Endodermal cell (in vitro differentiated cells): ENCODE results near the gene TKFC. TPM values are rescaled to one million over a fixed set of nuclear protein-coding genes. Genes with fewer than 3 reads are reported as not detected.

Source experiments
- DNase-seq: peaks from one replicate; pipeline ENCODE4 v3.0.0-alpha.2; 2017
- H3K27ac ChIP-seq: 2 replicates; pipeline ENCODE4 v1.5.1; 2013; ENCODE audit warnings: mild to moderate bottlenecking, low read depth, low read length, moderate library complexity
- H3K27me3 ChIP-seq: 2 replicates; pipeline ENCODE4 v1.6.1; 2013; ENCODE audit warnings: mild to moderate bottlenecking, low read length, moderate library complexity; ENCODE audit not compliant: insufficient read depth, control insufficient read depth, poor library complexity, severe bottlenecking
- H3K36me3 ChIP-seq: 2 replicates; pipeline ENCODE4 v1.7.0; 2013; ENCODE audit warnings: mild to moderate bottlenecking, low read length, moderate library complexity; ENCODE audit not compliant: control insufficient read depth, insufficient read depth
- H3K4me1 ChIP-seq: one replicate; pipeline ENCODE4 v1.7.0; 2013; ENCODE audit warnings: low read length; ENCODE audit not compliant: control insufficient read depth, insufficient read depth
- H3K4me3 ChIP-seq: 2 replicates; pipeline ENCODE4 v1.5.1; 2013; ENCODE audit warnings: mild to moderate bottlenecking, low read length, moderate library complexity
- H3K9ac ChIP-seq: 2 replicates; pipeline ENCODE4 v1.6.1; 2013; ENCODE audit warnings: mild to moderate bottlenecking, low read length, moderate library complexity; ENCODE audit not compliant: poor library complexity, severe bottlenecking; ENCODE audit errors: extremely low read depth
- H3K9me3 ChIP-seq: 2 replicates; pipeline ENCODE4 v1.6.1; 2013; ENCODE audit warnings: mild to moderate bottlenecking, low read length, moderate library complexity; ENCODE audit not compliant: control insufficient read depth
- H3K27ac Mint-ChIP-seq: 2 replicates; pipeline ENCODE4 v1.8.0; 2020; ENCODE audit warnings: mixed read lengths
- H3K27me3 Mint-ChIP-seq: 2 replicates; pipeline ENCODE4 v1.8.0; 2021; ENCODE audit warnings: mild to moderate bottlenecking, mixed read lengths; ENCODE audit not compliant: insufficient read depth
- H3K36me3 Mint-ChIP-seq: 2 replicates; pipeline ENCODE4 v1.8.0; 2020; ENCODE audit warnings: low read depth, mixed read lengths
- H3K4me1 Mint-ChIP-seq: 2 replicates; pipeline ENCODE4 v1.8.0; 2020; ENCODE audit warnings: mixed read lengths
- H3K4me3 Mint-ChIP-seq: 2 replicates; pipeline ENCODE4 v1.8.0; 2020; ENCODE audit warnings: mild to moderate bottlenecking, moderate library complexity, mixed read lengths
- H3K9me3 Mint-ChIP-seq: 2 replicates; pipeline ENCODE4 v1.8.0; 2020; ENCODE audit warnings: mild to moderate bottlenecking, mixed read lengths
- WGBS, 2 experiments: methylation state at CpG; one replicate each; pipeline versions ENCODE4 v1.1.5 to v1.1.7; 2013; ENCODE audit warnings: missing lambda C conversion rate in 2 of 2, mixed read lengths in 1 of 2; ENCODE audit not compliant: insufficient coverage in 1 of 2, insufficient read length in 1 of 2; 5-methylcytosine and 5-hydroxymethylcytosine counted together
- total RNA-seq, 2 donors: library from RNA; stranded (reverse); fragmentation: NEBNext Ultra II Directional in 1 of 2; extraction: Animal tissue kit (Norgen Biotek cat#: 25700) in 1 of 2; gene quantifications; 2 replicates in 1 of 2; 3 replicates in 1 of 2; pipeline ENCODE4 v1.2.1, GENCODE V29; 2021
- TF ChIP-seq, protein P1 (sequence below): fragments of 200-600 bp; sonication (generic); conservative IDR thresholded peaks from 2 replicates; pipeline ENCODE4 v1.5.0; 2021; ENCODE audit warnings: antibody characterized with exemption, mild to moderate bottlenecking

The TKFC gene
- total RNA-seq, 2 donors from 2014 or later: 93.7 to 116 TPM

DNA sequence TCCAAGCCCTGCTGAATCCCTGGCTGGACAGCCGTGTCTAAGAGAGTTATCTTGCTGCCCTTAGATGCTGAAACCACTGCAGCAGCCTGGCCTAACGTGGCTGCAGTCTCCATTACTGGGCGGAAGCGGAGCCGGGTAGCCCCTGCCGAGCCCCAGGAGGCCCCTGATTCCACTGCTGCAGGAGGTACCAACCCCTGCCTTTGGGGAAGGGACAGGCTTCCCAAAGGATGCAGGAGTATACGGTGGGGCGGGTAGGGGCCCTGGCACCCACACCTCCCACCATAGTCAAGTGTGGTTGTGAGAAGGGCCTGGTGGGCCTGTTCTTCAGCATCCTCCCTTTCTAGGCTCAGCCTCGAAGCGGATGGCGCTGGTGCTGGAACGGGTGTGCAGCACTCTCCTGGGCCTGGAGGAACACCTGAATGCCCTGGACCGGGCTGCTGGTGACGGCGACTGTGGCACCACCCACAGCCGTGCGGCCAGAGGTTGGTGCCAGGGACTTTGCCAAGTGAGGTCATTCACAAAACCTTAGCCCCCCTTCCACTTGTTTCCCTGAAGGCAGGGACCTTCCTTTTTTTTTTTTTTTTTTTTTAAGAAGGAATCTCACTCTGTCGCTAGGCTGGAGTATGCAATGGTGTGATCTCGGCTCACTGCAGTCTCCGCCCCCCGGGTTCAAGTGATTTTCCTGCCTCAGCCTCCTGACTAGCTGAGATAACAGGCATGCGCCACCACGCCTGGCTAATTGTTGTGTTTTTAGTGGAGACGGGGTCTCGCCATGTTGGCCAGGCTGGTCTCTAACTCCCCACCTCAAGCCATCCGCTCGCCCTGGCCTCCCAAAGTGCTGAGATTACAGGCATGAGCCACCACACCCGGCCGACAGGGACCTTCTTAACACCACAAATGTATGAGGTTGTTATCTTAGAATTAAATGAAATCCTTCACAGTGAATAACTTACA lies 11.0 kb downstream of the TKFC start:
- TF ChIP-seq, protein P1, sequence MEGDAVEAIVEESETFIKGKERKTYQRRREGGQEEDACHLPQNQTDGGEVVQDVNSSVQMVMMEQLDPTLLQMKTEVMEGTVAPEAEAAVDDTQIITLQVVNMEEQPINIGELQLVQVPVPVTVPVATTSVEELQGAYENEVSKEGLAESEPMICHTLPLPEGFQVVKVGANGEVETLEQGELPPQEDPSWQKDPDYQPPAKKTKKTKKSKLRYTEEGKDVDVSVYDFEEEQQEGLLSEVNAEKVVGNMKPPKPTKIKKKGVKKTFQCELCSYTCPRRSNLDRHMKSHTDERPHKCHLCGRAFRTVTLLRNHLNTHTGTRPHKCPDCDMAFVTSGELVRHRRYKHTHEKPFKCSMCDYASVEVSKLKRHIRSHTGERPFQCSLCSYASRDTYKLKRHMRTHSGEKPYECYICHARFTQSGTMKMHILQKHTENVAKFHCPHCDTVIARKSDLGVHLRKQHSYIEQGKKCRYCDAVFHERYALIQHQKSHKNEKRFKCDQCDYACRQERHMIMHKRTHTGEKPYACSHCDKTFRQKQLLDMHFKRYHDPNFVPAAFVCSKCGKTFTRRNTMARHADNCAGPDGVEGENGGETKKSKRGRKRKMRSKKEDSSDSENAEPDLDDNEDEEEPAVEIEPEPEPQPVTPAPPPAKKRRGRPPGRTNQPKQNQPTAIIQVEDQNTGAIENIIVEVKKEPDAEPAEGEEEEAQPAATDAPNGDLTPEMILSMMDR: no peak
- Mint-ChIP-seq H3K27ac (no peak overlapping the region), H3K9me3 (no peaks in the 10 kb centered on the region), H3K4me3 (no peak overlapping the region), H3K4me1 (no peaks in the 10 kb centered on the region), H3K27me3 (no peaks in the 10 kb centered on the region), H3K36me3 (peaks cover 36% of the 10 kb centered on the region)
- 94 to 95% methylated on average over 10 to 29 of the region's 29 CpGs for WGBS, 2 experiments
- Histone ChIP-seq H3K9ac (no peak overlapping the region), H3K36me3 (no peaks in the 10 kb centered on the region), H3K27me3 (no peaks in the 10 kb centered on the region), H3K27ac (no peak overlapping the region), H3K4me3 (no peak overlapping the region), H3K4me1 (no peaks in the 10 kb centered on the region), H3K9me3 (no peaks in the 10 kb centered on the region)
- DNase-seq: no peak

DNA sequence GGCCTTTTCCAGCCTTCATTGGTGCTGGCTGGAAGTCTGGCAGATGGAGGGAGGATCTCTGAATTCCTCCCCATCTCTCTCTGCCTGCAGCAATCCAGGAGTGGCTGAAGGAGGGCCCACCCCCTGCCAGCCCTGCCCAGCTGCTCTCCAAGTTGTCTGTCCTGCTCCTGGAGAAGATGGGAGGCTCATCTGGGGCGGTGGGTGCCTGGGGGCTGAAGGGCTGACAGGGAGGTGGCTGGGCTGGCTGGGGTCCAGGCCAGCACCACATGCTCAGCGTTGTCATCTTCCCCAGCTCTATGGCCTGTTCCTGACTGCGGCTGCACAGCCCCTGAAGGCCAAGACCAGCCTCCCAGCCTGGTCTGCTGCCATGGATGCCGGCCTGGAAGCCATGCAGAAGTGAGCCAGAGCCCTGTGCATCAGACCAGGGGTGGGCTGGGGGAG lies 12.2 kb downstream of the TKFC start:
- peak overlapping the region; percentile 51 for H3K27ac ChIP-seq
- H3K4me1 ChIP-seq: no peaks in the 10 kb centered on the region
- H3K9ac ChIP-seq: no peak overlapping the region
- Mint-ChIP-seq H3K4me1 (no peaks in the 10 kb centered on the region), H3K27me3 (no peaks in the 10 kb centered on the region), H3K9me3 (no peaks in the 10 kb centered on the region), H3K36me3 (peaks cover 35% of the 10 kb centered on the region), H3K4me3 (no peak overlapping the region), H3K27ac (no peak overlapping the region)
- H3K36me3 ChIP-seq: no peaks in the 10 kb centered on the region
- TF ChIP-seq, protein P1: no peak
- no peak for DNase-seq
- no peaks in the 10 kb centered on the region for H3K9me3 ChIP-seq
- no peak overlapping the region for H3K4me3 ChIP-seq
- 92% methylated on average over 4 of the region's 4 CpGs; no CpG with 5 or more reads in 1 of the 2 experiments for WGBS, 2 experiments
- H3K27me3 ChIP-seq: no peaks in the 10 kb centered on the region

DNA sequence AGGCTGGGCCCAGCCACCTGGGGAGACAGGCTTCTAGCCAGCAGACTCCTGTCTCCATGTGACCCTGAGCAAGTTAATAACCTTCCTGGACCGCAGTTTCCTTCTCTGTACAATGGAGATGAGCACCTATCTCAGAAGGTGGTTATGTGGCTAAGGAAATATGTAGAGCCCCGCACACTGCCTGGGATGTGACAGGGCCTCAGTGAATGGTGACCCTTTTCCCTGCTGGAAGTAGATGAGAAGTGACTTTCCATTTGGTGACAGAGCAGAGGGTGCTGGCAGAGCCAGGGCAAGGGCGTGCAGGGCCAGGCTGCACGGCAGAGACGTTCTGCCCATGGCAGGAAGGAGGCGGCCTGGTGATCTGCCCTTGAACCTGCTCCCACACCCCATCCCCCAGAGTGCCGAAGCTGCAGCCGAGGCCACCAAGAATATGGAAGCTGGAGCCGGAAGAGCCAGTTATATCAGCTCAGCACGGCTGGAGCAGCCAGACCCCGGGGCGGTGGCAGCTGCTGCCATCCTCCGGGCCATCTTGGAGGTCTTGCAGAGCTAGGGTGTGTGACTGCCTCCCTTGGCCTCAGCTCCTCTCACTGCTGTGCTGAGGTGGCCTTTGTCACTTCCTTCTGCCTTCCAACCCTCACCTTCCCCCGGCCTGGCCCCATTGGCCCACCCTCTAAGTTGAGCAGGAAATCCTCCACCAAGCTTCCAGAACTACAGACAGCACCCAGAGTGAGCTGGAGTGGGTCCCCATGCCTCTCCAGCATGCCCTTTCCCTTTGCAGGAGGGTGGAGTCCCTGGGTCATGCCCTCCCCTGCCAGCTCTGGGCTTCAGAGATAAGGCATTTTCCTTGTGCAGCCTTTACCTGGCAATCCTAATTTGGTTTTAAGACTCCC lies 13.2 kb downstream of the TKFC start:
- Histone ChIP-seq H3K36me3 (no peaks in the 10 kb centered on the region), H3K27me3 (no peaks in the 10 kb centered on the region), H3K27ac (peak overlapping the region; percentile 24), H3K9me3 (no peaks in the 10 kb centered on the region), H3K4me3 (no peak overlapping the region), H3K4me1 (no peaks in the 10 kb centered on the region), H3K9ac (no peak overlapping the region)
- Mint-ChIP-seq H3K4me3 (no peak overlapping the region), H3K9me3 (no peaks in the 10 kb centered on the region), H3K27me3 (no peaks in the 10 kb centered on the region), H3K36me3 (peaks cover 31% of the 10 kb centered on the region), H3K27ac (peak overlapping the region; percentile 66), H3K4me1 (no peaks in the 10 kb centered on the region)
- TF ChIP-seq, protein P1: no peak
- WGBS, 2 experiments: 92 to 100% methylated on average over 7 to 14 of the region's 14 CpGs
- no peak for DNase-seq
